ENCODE results near the gene RAP1GAP2.
"Not testable (repeated sequence)": the region's sequence is repeated elsewhere in the genome, so short reads cannot be mapped to it uniquely, and the experiment has no call there.

RAP1GAP2 gene

DNA sequence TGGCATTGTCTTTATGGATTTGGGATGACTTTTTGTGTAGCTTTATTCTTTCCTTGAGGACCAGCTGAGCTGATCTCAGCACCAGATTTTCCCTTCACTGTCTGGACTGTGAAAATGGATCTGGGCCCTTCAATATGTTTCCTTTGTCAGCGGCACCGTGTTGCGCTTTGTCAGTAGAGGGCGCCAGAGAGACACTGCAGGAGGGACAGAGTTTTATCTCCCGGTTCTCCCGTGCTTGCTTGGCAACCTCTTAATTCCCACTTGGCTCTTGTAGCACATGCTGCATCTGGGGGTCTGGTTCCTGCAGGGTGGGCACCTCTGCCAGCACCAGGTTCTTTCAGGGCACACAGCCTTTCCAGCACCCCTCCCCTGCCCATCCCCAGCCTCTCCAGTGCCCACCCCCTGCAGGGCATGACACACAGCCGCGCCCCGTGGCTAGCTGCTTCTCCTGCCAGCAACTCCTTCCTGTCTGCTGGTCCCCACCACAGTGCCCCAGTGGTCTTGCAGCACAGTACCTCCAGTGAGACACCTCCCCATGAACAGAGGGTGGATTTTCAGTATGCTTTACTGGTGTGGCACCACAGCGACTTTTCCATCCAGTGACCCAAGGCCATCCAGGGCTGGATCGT, 247.6 kb downstream of the RAP1GAP2 start:
- no peak for DNase-seq (ENCODE audit: low read depth)

DNA sequence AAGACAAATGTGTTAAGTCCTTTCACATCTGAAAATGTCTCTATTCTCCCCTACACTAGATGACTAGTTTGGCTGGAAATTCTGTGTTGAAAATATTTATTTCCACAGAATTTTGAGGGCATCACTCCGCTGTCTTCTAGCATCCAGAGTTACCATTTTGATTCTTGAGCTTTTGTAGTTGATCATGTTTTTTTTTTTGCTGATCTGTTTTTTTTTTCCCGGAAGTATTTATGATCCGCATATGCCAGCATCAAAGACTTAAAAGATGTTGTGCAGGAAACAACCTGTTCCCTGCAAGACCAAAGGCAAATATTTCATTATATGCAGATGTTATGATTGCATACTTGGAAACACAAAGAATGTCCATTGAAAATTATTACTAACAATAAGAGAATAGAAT, 250.5 kb downstream of the RAP1GAP2 start:
- no peak for DNase-seq (ENCODE audit: low read depth)

GRCh38 chr17:3048727-3049471, 252.7 kb downstream of the RAP1GAP2 start:
- DNase-seq (ENCODE audit: low read depth) = peak; percentile 77

DNA sequence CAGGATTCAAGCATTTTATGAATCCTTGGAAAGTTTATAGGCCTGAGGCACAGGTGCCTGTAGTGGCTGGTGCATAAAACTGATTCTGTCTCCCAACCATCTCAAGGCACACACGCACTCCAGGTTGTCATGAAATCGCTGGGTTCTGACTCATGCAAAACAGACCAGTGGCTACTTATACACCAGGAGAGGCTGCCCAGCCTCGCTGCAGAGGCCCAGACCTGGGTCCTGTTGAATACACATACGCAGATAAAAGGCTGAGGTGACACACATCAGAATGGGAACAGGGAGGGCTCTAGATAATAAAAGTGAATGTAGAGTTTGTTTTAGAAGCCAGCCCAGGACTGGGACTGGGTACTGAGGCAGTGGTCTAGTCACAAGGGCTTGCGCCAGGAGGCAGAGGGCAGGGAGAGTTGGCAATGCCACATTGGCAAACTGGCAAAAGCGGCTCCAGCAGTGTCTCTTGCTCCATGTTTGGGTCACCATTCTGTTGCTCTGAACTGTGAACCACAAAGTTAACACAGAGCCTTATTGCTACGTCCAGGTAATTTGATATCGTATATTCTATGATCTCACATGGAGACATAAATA, 253.6 kb downstream of the RAP1GAP2 start:
- DNase-seq (ENCODE audit: low read depth) = no peak

- not testable (repeated sequence) for DNase-seq (ENCODE audit: low read depth)
Measured at GRCh38 chr17:3054868-3055267, 258.6 kb downstream of the RAP1GAP2 start.

- DNase-seq (ENCODE audit: low read depth) = not testable (repeated sequence)
Measured at GRCh38 chr17:3062824-3063377, 266.7 kb downstream of the RAP1GAP2 start.

GRCh38 chr17:3063507-3063906, 267.3 kb downstream of the RAP1GAP2 start, which contains the start of gene OR1D5:
OR1D5 (minus strand) TSS chr17:3063607; CDS start chr17:3063607, 0 bp downstream.
- not testable (repeated sequence) for DNase-seq (ENCODE audit: low read depth)

DNA sequence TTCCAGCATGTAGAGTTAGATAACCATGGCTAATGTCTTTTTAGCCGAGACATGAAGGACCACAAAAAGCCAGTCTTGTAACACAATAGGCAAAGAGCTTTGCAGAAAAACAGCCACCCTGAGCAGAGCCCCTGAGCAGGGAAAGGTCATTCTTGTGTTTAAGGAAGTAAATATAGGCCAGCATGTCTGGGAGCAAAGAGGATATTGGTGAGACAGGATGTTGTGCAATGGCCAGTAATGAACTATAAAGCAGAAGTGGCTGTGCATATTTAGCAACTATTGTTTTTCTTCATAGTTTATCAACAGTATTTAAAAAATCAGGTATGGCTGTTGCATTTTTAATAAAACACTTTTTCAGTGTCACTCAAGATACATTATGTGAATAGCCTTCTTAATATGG, 269.0 kb downstream of the RAP1GAP2 start:
- DNase-seq (ENCODE audit: low read depth) = not testable (repeated sequence)

DNA sequence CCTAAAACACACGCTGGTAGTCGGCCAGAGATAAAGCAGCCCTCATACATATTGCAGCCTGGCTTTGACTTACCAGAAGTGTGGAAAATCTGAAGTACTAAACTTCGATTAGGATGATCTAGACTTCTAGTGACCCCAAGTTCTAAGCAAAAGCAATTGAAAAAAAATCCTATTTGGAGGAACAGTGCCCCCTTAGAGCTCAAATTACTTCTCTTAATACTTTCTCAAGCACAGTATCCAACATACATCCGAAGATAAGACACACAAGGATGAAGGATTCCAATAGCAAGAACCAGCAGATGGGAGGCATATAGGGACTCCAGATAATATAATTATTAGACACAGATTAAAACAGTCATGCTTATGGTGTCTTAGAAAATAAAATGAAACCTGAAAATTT, 277.6 kb downstream of the RAP1GAP2 start:
- not testable (repeated sequence) for DNase-seq (ENCODE audit: low read depth)

Measured in stimulated activated CD8-positive, alpha-beta memory T cell treated with anti-CD3 and anti-CD28 coated beads, Interleukin-15, amount 100 ng/mL, for 1 hour (primary cell).